SK-N-MC (cell line): ENCODE results near the gene PPP1R9A.
A peak's percentile ranks its signal among the peaks of the same experiment; 100 is the strongest.

Experiments used
- DNase-seq: peaks from one replicate; pipeline ENCODE4 v3.0.0-alpha.2; 2011; ENCODE audit warnings: low read depth, low spot score
- H3K27ac ChIP-seq: fragments of 200-600 bp; sonication (generic); 2 replicates; pipeline ENCODE4 v1.5.1; 2016; ENCODE audit warnings: mixed run types
- H3K36me3 ChIP-seq: fragments of 200-600 bp; sonication (generic); 2 replicates; pipeline ENCODE4 v1.6.1; 2017; ENCODE audit warnings: antibody characterized with exemption, low read length, mixed read lengths; ENCODE audit not compliant: insufficient read depth
- H3K4me3 ChIP-seq: fragments of 200-600 bp; sonication (generic); 2 replicates; pipeline ENCODE4 v1.5.1; 2016
- H3K9ac ChIP-seq: fragments of 200-600 bp; sonication (generic); 2 replicates; pipeline ENCODE4 v1.8.0; 2017; ENCODE audit warnings: mixed run types, mixed read lengths; ENCODE audit not compliant: insufficient read length
- H3K9me3 ChIP-seq: fragments of 200-600 bp; sonication (generic); 2 replicates; pipeline ENCODE4 v1.6.1; 2017; ENCODE audit warnings: low read depth, mild to moderate bottlenecking, antibody characterized with exemption, low read length, moderate library complexity, mixed read lengths
- EZH2 ChIP-seq: fragments of 200-600 bp; sonication (generic); IDR thresholded peaks from one replicate; pipeline ENCODE4 v1.6.1; 2017; ENCODE audit warnings: antibody characterized with exemption
- FOXP2 ChIP-seq: optimal IDR thresholded peaks from 2 replicates; pipeline ENCODE3; 2011; ENCODE audit warnings: mild to moderate bottlenecking, moderate library complexity; ENCODE audit not compliant: insufficient read depth; ENCODE audit errors: extremely low read length, control extremely low read depth
- POLR2AphosphoS5 ChIP-seq: IDR thresholded peaks from 2 replicates; pipeline ENCODE4 v1.6.1; 2012; ENCODE audit warnings: mild to moderate bottlenecking, low read depth, low read length, borderline replicate concordance

Gene PPP1R9A

DNA sequence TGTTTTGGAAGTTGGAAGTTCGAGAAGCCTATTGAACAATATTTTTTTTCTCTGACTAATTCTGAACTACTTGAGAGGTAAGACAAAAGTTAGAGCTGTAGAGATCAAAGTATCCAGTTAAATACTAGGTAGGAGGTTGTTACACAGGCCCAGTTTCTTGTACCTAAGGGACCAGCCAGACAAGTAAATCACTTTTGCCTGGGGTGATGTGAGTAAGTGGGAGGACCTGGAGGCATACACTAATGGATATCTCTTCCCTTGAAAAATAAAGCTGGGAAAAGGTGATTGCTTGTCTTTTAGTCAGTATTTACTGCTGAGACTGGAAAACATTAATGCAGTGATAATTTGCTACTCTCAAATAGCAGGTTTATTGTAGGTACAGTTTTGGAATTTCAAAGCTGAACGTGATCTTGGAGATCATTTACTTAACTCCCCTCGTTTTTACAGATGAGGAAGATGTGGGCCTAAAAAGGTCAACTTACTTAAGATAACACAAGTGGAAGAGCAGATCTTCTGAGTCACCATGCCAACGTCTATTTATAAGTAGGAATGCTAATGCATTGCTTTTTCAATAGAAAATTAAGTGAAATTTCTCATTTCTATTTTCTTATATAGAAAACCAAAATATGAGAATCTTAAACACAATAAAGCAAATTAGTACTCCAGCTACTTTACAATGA is 181.3 kb downstream of the PPP1R9A start:
- Histone ChIP-seq H3K36me3 (no peaks in the 10 kb centered on the region), H3K4me3 (no peak overlapping the region), H3K9ac (no peak overlapping the region), H3K9me3 (no peaks in the 10 kb centered on the region), H3K27ac (no peak overlapping the region)
- TF ChIP-seq EZH2 (no peak), POLR2AphosphoS5 (no peak), FOXP2 (no peak)
- no peak for DNase-seq

GRCh38 chr7:95089414-95090315 is 182.3 kb downstream of the PPP1R9A start:
- H3K9me3 ChIP-seq = no peaks in the 10 kb centered on the region
- no peak for DNase-seq
- TF ChIP-seq EZH2 (no peak), FOXP2 (no peak), POLR2AphosphoS5 (no peak)
- no peak overlapping the region for H3K4me3 ChIP-seq
- H3K9ac ChIP-seq = no peak overlapping the region
- H3K36me3 ChIP-seq = no peaks in the 10 kb centered on the region
- no peak overlapping the region for H3K27ac ChIP-seq

- Histone ChIP-seq H3K36me3 (no peaks in the 10 kb centered on the region), H3K4me3 (no peak overlapping the region), H3K27ac (no peak overlapping the region), H3K9ac (no peak overlapping the region), H3K9me3 (no peaks in the 10 kb centered on the region)
- no peak for TF ChIP-seq EZH2
- no peak for TF ChIP-seq FOXP2
- no peak for TF ChIP-seq POLR2AphosphoS5
- no peak for DNase-seq
These were observed 184.9 kb downstream of the PPP1R9A start for GRCh38 chr7:95092324-95092723.

DNA sequence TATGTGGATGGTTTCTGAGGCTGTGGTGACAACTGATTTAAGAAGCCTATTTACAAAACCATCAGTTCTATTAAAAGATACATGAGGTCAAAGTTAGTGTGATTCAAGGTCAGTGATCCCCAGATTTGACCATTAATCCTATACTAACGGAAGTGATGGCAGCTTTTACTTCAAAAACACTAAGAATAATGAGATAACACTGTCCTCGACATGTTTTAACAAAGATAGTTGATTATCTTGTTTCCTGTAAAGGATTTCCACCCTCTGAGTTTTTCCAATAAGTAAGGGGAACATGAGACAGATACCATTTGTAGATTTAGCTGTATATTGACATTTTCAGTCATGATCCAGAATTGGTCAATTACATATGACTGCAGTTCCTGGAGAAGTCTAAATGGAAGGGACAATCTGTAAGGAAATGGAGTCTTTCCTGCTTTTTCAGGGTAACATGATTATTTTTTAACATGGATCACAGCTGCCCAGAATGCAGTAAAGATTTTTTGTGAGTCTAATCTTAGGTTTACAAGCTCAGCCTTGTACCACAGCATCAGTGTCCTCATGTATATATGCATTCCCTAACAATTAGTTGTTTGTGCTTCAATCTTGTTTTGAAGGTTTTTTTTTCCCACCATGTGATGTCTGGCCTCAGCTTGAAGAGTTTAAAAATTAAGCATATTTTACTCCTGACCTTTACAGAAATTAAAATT is 188.0 kb downstream of the PPP1R9A start:
- no peaks in the 10 kb centered on the region for H3K36me3 ChIP-seq
- H3K27ac ChIP-seq = peak overlapping the region; percentile 36; the same call in 1 of the 2 replicates
- TF ChIP-seq POLR2AphosphoS5 (no peak), FOXP2 (no peak), EZH2 (no peak)
- DNase-seq = no peak
- no peaks in the 10 kb centered on the region for H3K9me3 ChIP-seq
- H3K9ac ChIP-seq = no peak overlapping the region
- H3K4me3 ChIP-seq = no peak overlapping the region

GRCh38 chr7:95095966-95096540 is 188.7 kb downstream of the PPP1R9A start:
- no peak for DNase-seq
- Histone ChIP-seq H3K4me3 (no peak overlapping the region), H3K36me3 (no peaks in the 10 kb centered on the region), H3K9me3 (no peaks in the 10 kb centered on the region), H3K9ac (no peak overlapping the region), H3K27ac (no peak overlapping the region)
- TF ChIP-seq POLR2AphosphoS5 (no peak), FOXP2 (no peak), EZH2 (no peak)

DNA sequence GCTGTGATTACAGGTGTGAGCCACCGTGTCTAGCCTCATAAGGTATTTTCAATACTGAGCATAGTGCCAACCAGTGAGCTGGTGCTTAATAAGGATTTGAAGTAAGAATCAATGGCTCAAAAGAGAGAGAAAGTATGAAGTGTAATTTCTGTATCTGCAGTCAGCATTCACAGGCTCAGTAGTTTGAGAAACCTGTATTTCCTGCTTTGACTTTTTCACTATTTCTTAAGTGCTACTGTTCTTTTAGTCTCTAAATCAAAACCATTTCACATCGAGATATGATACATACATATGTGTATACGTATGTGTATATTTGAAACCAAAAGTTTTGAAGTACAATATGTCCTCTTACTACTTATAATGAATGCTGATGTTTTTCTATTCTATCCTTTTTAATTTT is 189.9 kb downstream of the PPP1R9A start:
- DNase-seq = no peak
- no peak for TF ChIP-seq EZH2
- no peak for TF ChIP-seq POLR2AphosphoS5
- no peak for TF ChIP-seq FOXP2
- H3K4me3 ChIP-seq = no peak overlapping the region
- no peaks in the 10 kb centered on the region for H3K36me3 ChIP-seq
- H3K27ac ChIP-seq = no peak overlapping the region
- H3K9ac ChIP-seq = no peak overlapping the region
- H3K9me3 ChIP-seq = no peaks in the 10 kb centered on the region

GRCh38 chr7:95097851-95098250 is 190.5 kb downstream of the PPP1R9A start:
- Histone ChIP-seq H3K9me3 (no peaks in the 10 kb centered on the region), H3K36me3 (no peaks in the 10 kb centered on the region), H3K4me3 (no peak overlapping the region), H3K27ac (no peak overlapping the region), H3K9ac (no peak overlapping the region)
- DNase-seq = no peak
- TF ChIP-seq POLR2AphosphoS5 (no peak), FOXP2 (no peak), EZH2 (no peak)

DNA sequence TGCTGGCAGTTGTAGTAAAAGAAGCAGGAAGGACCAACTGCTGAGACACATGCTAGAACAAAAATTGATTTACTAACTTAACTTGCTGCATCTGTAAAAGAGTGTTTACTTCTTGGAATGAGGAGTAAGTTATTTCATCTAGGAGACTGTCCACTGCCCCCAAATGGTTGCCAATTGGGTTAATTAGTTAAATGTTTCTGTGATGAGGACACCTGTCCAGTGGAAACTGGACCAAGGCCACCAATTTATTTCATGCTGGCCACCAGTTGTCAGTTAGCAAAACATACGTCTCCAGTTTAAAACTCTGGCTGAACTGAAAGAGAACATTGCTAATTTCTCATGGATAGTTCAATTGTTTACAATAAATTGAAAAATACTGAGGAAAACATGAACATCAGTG is 191.7 kb downstream of the PPP1R9A start:
- Histone ChIP-seq H3K36me3 (no peaks in the 10 kb centered on the region), H3K9me3 (no peaks in the 10 kb centered on the region), H3K27ac (no peak overlapping the region), H3K4me3 (no peak overlapping the region), H3K9ac (no peak overlapping the region)
- DNase-seq = no peak
- TF ChIP-seq EZH2 (no peak), POLR2AphosphoS5 (no peak), FOXP2 (no peak)
